H1 (cell line): ENCODE results near the gene CTDSP1. TPM values are rescaled to one million over a fixed set of nuclear protein-coding genes. Genes with fewer than 3 reads are reported as not detected.

ENCODE experiments used
- CTCF ChIA-PET: fragments of 300-600 bp; sonication (Branson Sonifier 250); formaldehyde crosslinking; loops from one replicate; lab custom pipeline; 2021; ENCODE audit not compliant: partially characterized antibody; lab: Charles Lee
- POLR2A ChIA-PET: fragments of 300-600 bp; sonication (Branson Sonifier 250); formaldehyde crosslinking; loops from one replicate; lab custom pipeline; 2021; ENCODE audit warnings: inconsistent platforms; ENCODE audit not compliant: partially characterized antibody; lab: Charles Lee
- DNase-seq, 2 experiments: peaks; one replicate each; pipeline versions ENCODE4 v3.0.0 to v3.0.0-alpha.2; 2010 to 2022; ENCODE audit warnings: low spot score in 2 of 2, low read depth in 1 of 2, mixed read lengths in 1 of 2
- FAIRE-seq: peaks from 2 replicates; lab custom pipeline; 2011; peaks lifted over from hg19 to GRCh38; lab: Jason Lieb, UNC
- H2AFZ ChIP-seq: 2 replicates; pipeline ENCODE4 v1.8.1; 2012; ENCODE audit warnings: low read length, inconsistent platforms
- H2AK5ac ChIP-seq: 2 replicates; pipeline ENCODE4 v1.6.1; 2013; ENCODE audit warnings: low read depth, low read length
- H2BK120ac ChIP-seq: replicated peaks from 2 replicates; pipeline ENCODE3; 2013; ENCODE audit warnings: low read depth, low read length, inconsistent platforms
- H2BK12ac ChIP-seq: 2 replicates; pipeline ENCODE4 v1.6.1; 2013; ENCODE audit warnings: low read depth, low read length
- H2BK15ac ChIP-seq: 2 replicates; pipeline ENCODE4 v1.6.1; 2013; ENCODE audit warnings: low read length
- H2BK20ac ChIP-seq: 2 replicates; pipeline ENCODE4 v1.6.1; 2013; ENCODE audit warnings: low read length
- H2BK5ac ChIP-seq: 2 replicates; pipeline ENCODE4 v1.6.1; 2013; ENCODE audit warnings: low read depth, low read length
- H3K14ac ChIP-seq: 2 replicates; pipeline ENCODE4 v1.6.1; 2013; ENCODE audit warnings: inconsistent platforms; ENCODE audit not compliant: insufficient read length
- H3K18ac ChIP-seq: 2 replicates; pipeline ENCODE4 v1.6.1; 2013; ENCODE audit warnings: low read length; ENCODE audit errors: extremely low read depth
- H3K23ac ChIP-seq: 2 replicates; pipeline ENCODE4 v1.6.1; 2013; ENCODE audit warnings: inconsistent platforms; ENCODE audit not compliant: insufficient read length
- H3K23me2 ChIP-seq: 2 replicates; pipeline ENCODE4 v1.6.1; 2013; ENCODE audit warnings: low read depth, low read length
- H3K27ac ChIP-seq: 2 replicates; pipeline ENCODE4 v1.6.1; 2011; ENCODE audit warnings: low read depth, low read length, inconsistent platforms
- H3K27me3 ChIP-seq, 4 experiments: replicated peaks in 1 of 4; 1 replicate in 1 of 4; 2 replicates in 3 of 4; pipeline versions ENCODE4 v1.6.1 to v1.8.1; 2011 to 2013; ENCODE audit warnings: low read length in 3 of 4, mild to moderate bottlenecking in 3 of 4, inconsistent platforms in 2 of 4, mixed read lengths in 2 of 4, moderate library complexity in 1 of 4; ENCODE audit not compliant: control insufficient read depth in 3 of 4, insufficient read depth in 3 of 4; ENCODE audit errors: extremely low read depth in 1 of 4
- H3K36me3 ChIP-seq, 4 experiments: 2 replicates each; pipeline versions ENCODE4 v1.6.1 to v1.8.1; 2011 to 2013; ENCODE audit warnings: mild to moderate bottlenecking in 4 of 4, low read length in 3 of 4, moderate library complexity in 2 of 4, control low read depth in 1 of 4, inconsistent platforms in 1 of 4; ENCODE audit not compliant: insufficient read depth in 4 of 4, control insufficient read depth in 2 of 4
- H3K4ac ChIP-seq: replicated peaks from 2 replicates; pipeline ENCODE3; 2013; ENCODE audit warnings: low read length, low read depth, mixed read lengths, inconsistent platforms; ENCODE audit not compliant: insufficient read length
- H3K4me1 ChIP-seq, 4 experiments: replicated peaks in 1 of 4; 1 replicate in 1 of 4; 2 replicates in 3 of 4; pipeline versions ENCODE4 v1.6.1 to v1.8.1; 2011 to 2013; ENCODE audit warnings: low read length in 3 of 4, inconsistent platforms in 2 of 4, mixed read lengths in 1 of 4; ENCODE audit not compliant: insufficient read depth in 4 of 4, control insufficient read depth in 3 of 4
- H3K4me2 ChIP-seq, 2 experiments: 2 replicates each; pipeline versions ENCODE4 v1.6.1 to v1.8.1; 2011 to 2013; ENCODE audit warnings: low read depth in 2 of 2, low read length in 2 of 2, control low read depth in 1 of 2, inconsistent platforms in 1 of 2, mild to moderate bottlenecking in 1 of 2; ENCODE audit not compliant: insufficient read depth in 1 of 2
- H3K4me3 ChIP-seq, 4 experiments: fragments of 200-600, 300-600 bp in 1 of 4; sonication (generic), shearing (Covaris generic), sonication (Bioruptor Twin) in 1 of 4; 2 replicates each; pipeline versions ENCODE4 v1.5.1 to v1.8.1; 2011 to 2016; ENCODE audit warnings: low read length in 4 of 4, low read depth in 3 of 4, control low read depth in 2 of 4, inconsistent platforms in 2 of 4, mild to moderate bottlenecking in 2 of 4, mixed read lengths in 1 of 4, moderate library complexity in 1 of 4; ENCODE audit not compliant: insufficient read depth in 2 of 4; ENCODE audit errors: extremely low read depth in 1 of 4
- H3K56ac ChIP-seq: replicated peaks from 2 replicates; pipeline ENCODE3; 2013; ENCODE audit warnings: low read depth, mild to moderate bottlenecking, mixed read lengths, low read length, inconsistent platforms; ENCODE audit not compliant: insufficient read length
- H3K79me1 ChIP-seq: 2 replicates; pipeline ENCODE4 v1.6.1; 2013; ENCODE audit warnings: low read depth, low read length, control low read depth
- H3K79me2 ChIP-seq, 2 experiments: 2 replicates each; pipeline versions ENCODE4 v1.6.1 to v1.8.1; 2012 to 2013; ENCODE audit warnings: low read length in 2 of 2, mild to moderate bottlenecking in 2 of 2, inconsistent platforms in 1 of 2; ENCODE audit not compliant: insufficient read depth in 2 of 2, control insufficient read depth in 1 of 2
- H3K9ac ChIP-seq, 4 experiments: replicated peaks in 1 of 4; 1 replicate in 1 of 4; 2 replicates in 3 of 4; pipeline versions ENCODE4 v1.6.1 to v1.8.1; 2011 to 2013; ENCODE audit warnings: low read depth in 3 of 4, low read length in 3 of 4, control low read depth in 2 of 4, mild to moderate bottlenecking in 2 of 4, moderate library complexity in 2 of 4, inconsistent platforms in 1 of 4; ENCODE audit errors: extremely low read depth in 1 of 4
- H3K9me3 ChIP-seq, 2 experiments: 2 replicates each; pipeline versions ENCODE4 v1.6.1 to v1.8.1; 2012 to 2013; ENCODE audit warnings: mild to moderate bottlenecking in 2 of 2, moderate library complexity in 2 of 2, control low read depth in 1 of 2, inconsistent platforms in 1 of 2, low read depth in 1 of 2, low read length in 1 of 2, mixed read lengths in 1 of 2; ENCODE audit not compliant: insufficient read depth in 2 of 2
- H4K20me1 ChIP-seq, 2 experiments: replicated peaks in 1 of 2; 2 replicates each; pipeline versions ENCODE3 to v1.8.1; 2011 to 2013; ENCODE audit warnings: inconsistent platforms in 2 of 2, low read length in 2 of 2, mild to moderate bottlenecking in 1 of 2; ENCODE audit not compliant: insufficient read depth in 2 of 2, control insufficient read depth in 1 of 2
- H4K5ac ChIP-seq: 2 replicates; pipeline ENCODE4 v1.6.1; 2013; ENCODE audit warnings: low read length, low read depth, mixed read lengths, inconsistent platforms; ENCODE audit not compliant: insufficient read length
- H4K8ac ChIP-seq: 2 replicates; pipeline ENCODE4 v1.8.0; 2013; ENCODE audit warnings: mild to moderate bottlenecking, moderate library complexity, low read length, inconsistent platforms; ENCODE audit not compliant: insufficient read depth; ENCODE audit errors: extremely low read depth
- H4K91ac ChIP-seq: replicated peaks from 2 replicates; pipeline ENCODE3; 2013; ENCODE audit warnings: low read length, mixed read lengths, inconsistent platforms; ENCODE audit not compliant: insufficient read length
- CTBP2 ChIP-seq: IDR thresholded peaks from 2 replicates; pipeline ENCODE4 v1.7.0; 2011; ENCODE audit warnings: borderline replicate concordance, mild to moderate bottlenecking, moderate library complexity, mixed read lengths, low read length; ENCODE audit not compliant: insufficient read depth, insufficient read length
- EP300 ChIP-seq, 2 experiments: IDR thresholded peaks; 1 replicate in 1 of 2; 2 replicates in 1 of 2; pipeline ENCODE4 v1.6.1; 2011 to 2012; ENCODE audit warnings: low read depth in 2 of 2, low read length in 2 of 2, mild to moderate bottlenecking in 2 of 2, borderline replicate concordance in 1 of 2, inconsistent platforms in 1 of 2, moderate library complexity in 1 of 2
- GTF2F1 ChIP-seq: IDR thresholded peaks from 2 replicates; pipeline ENCODE4 v1.6.1; 2012; ENCODE audit warnings: low read depth, low read length, improper control_type of control experiment, borderline replicate concordance
- RFX5 ChIP-seq: IDR thresholded peaks from 2 replicates; pipeline ENCODE4 v1.6.1; 2011; ENCODE audit warnings: low read depth, low read length, improper control_type of control experiment, borderline replicate concordance
- SUZ12 ChIP-seq: fragments of 200-600 bp; sonication (generic); IDR thresholded peaks from 2 replicates; pipeline ENCODE4 v1.6.1; 2012; ENCODE audit warnings: mild to moderate bottlenecking, inconsistent platforms, low read length, moderate library complexity, mixed read lengths
- WGBS, 2 experiments: shearing (Covaris generic) in 1 of 2; methylation state at CpG; one replicate each; pipeline versions ENCODE4 v1.1.6 to v1.1.7; 2013 to 2015; ENCODE audit warnings: low lambda C conversion rate in 2 of 2, mixed read lengths in 2 of 2, inconsistent platforms in 1 of 2, low coverage in 1 of 2, missing lambda C conversion rate in 1 of 2; ENCODE audit not compliant: insufficient replicate concordance in 2 of 2, insufficient coverage in 1 of 2, insufficient read length in 1 of 2; ENCODE audit errors: extremely low coverage in 1 of 2, missing lambda C conversion rate in 1 of 2; 5-methylcytosine and 5-hydroxymethylcytosine counted together
- polyA plus RNA-seq, 7 experiments: library from polyadenylated mRNA; depleted of rRNA in 3 of 7; stranded (reverse) in 5 of 7; unstranded in 2 of 7; fragments of >200 nt in 5 of 7; fragments of 200-250 nt in 2 of 7; gene quantifications; 1 replicate in 5 of 7; 2 replicates in 1 of 7; 4 replicates in 1 of 7; pipeline versions ENCODE4 v1.2.1 to v1.2.3, GENCODE V29; 2011 to 2013; ENCODE audit warnings: missing spikeins in 2 of 7, mixed read lengths in 2 of 7
- total RNA-seq: library from RNA; stranded (reverse); fragmentation: NEBNext Ultra II Directional; extraction: Animal tissue kit (Norgen Biotek cat#: 25700); gene quantifications from 2 replicates; pipeline ENCODE4 v1.2.1, GENCODE V29; 2021
- TF ChIP-seq, protein P1 (sequence below), 3 experiments: IDR thresholded peaks; 1 replicate in 2 of 3; 2 replicates in 1 of 3; pipeline versions ENCODE4 v1.5.1 to v1.6.1; 2011; ENCODE audit warnings: low read length in 3 of 3, mild to moderate bottlenecking in 3 of 3, inconsistent platforms in 2 of 3, low read depth in 1 of 3, moderate library complexity in 1 of 3; ENCODE audit not compliant: insufficient read depth in 1 of 3; ENCODE audit errors: control extremely low read depth in 1 of 3

The CTDSP1 gene
- total and polyA plus RNA-seq, 2 of the 8 experiments (the other 6 are each of a cell fraction or from before 2014, with no cell fraction given), result 20.3 to 35.2 TPM

DNA sequence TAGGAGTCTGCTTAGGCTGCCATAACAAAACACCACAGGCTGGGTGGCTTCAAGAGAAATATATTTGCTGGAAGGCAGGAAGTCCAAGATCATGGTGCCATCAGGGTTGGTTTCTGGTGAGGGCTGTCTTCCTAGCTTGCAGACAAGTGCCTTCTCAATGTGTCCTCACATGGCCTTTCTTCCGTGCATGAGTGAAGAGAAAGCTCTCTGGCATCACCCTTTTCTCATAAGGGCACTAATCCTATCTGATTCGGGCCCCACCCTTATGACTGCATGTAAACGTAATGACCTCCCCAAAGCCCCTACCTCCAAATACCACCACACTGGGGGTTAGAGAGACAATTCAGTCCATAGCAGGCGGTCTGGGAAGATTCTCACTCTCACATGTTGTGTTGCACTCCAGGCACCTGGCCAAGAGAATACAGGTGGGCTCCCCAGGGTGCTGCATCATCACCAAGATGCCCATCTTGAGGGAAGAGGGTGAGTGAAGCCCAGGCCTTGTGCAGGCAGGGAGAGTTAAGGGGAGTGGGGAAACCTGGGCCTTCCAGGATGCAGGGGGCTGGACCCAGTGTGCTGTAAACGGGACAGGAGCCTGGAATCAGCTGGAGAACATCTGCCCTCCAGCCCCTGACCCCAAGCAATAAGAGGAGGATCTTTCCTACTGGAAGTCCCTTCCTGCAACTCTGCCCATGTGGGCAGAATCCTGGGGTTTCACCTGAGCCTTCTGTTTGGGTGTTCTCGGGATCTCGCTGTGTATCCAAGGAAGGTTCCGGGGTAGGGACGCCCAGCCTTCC lies 32.9 kb upstream of the CTDSP1 start:
- no peak overlapping the region for H3K27ac ChIP-seq
- CTCF ChIA-PET, result interaction anchor here (0.8 to 2.6 kb wide), 9 partner anchors 9 to 73 kb away, joined by 3 to 12 read pairs (median 5); partner anchors contain the start of gene CATIP
- FAIRE-seq (no peak), DNase-seq (no peak)
- peak overlapping the region; percentile 49 to 71 (median 56); a peak in 7 of 8 replicates for H3K4me3 ChIP-seq
- H3K79me2 ChIP-seq, result no peaks in the 10 kb centered on the region
- no peaks in the 10 kb centered on the region for H3K27me3 ChIP-seq
- no peaks in the 10 kb centered on the region for H4K20me1 ChIP-seq
- peak overlapping the region; percentile 68; the same call in 1 of the 2 replicates for H2BK5ac ChIP-seq
- H3K4me2 ChIP-seq, result peak overlapping the region; percentile 68 to 79
- H3K18ac ChIP-seq, result 0 out of 2 replicates have a peak overlapping the region, but pooled peaks have one; percentile 34
- POLR2A ChIA-PET, result interaction anchor here (0.6 to 1.9 kb wide), 8 partner anchors 9 to 96 kb away, joined by 3 to 15 read pairs (median 4); partner anchors contain the start of genes AAMP, CATIP and PNKD
- TF ChIP-seq GTF2F1 (no peak), RFX5 (no peak), SUZ12 (no peak), CTBP2 (no peak), EP300 (IDR thresholded peaks at IDR 0.05; ENCODE audit: borderline replicate concordance in 1 of 2, low read depth in 2 of 2, low read length in 2 of 2) (no peak)
- TF ChIP-seq, protein P1, sequence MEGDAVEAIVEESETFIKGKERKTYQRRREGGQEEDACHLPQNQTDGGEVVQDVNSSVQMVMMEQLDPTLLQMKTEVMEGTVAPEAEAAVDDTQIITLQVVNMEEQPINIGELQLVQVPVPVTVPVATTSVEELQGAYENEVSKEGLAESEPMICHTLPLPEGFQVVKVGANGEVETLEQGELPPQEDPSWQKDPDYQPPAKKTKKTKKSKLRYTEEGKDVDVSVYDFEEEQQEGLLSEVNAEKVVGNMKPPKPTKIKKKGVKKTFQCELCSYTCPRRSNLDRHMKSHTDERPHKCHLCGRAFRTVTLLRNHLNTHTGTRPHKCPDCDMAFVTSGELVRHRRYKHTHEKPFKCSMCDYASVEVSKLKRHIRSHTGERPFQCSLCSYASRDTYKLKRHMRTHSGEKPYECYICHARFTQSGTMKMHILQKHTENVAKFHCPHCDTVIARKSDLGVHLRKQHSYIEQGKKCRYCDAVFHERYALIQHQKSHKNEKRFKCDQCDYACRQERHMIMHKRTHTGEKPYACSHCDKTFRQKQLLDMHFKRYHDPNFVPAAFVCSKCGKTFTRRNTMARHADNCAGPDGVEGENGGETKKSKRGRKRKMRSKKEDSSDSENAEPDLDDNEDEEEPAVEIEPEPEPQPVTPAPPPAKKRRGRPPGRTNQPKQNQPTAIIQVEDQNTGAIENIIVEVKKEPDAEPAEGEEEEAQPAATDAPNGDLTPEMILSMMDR (IDR thresholded peaks at IDR 0.05; ENCODE audit: control extremely low read depth in 1 of 3, insufficient read depth in 1 of 3, low read depth in 1 of 3, low read length in 3 of 3), result no peak
- H3K36me3 ChIP-seq, result no peaks in the 10 kb centered on the region
- H3K14ac ChIP-seq, result no peak overlapping the region
- no peak overlapping the region for H4K91ac ChIP-seq
- peaks cover 7% of the 10 kb centered on the region; the same call in 1 of the 2 replicates for H3K23me2 ChIP-seq
- H3K4ac ChIP-seq, result no peak overlapping the region
- H2BK120ac ChIP-seq, result no peak overlapping the region
- peak overlapping the region in 1 of 4 experiments; percentile 12; a peak in 1 of 7 replicates for H3K9ac ChIP-seq
- no peaks in the 10 kb centered on the region for H3K79me1 ChIP-seq
- no peak overlapping the region for H4K5ac ChIP-seq
- no peak overlapping the region for H2AFZ ChIP-seq
- no peak overlapping the region for H3K56ac ChIP-seq
- H2BK12ac ChIP-seq, result no peak overlapping the region
- H4K8ac ChIP-seq, result no peak overlapping the region
- WGBS, 2 experiments, result 72% methylated on average over 9 of the region's 9 CpGs; no CpG with 5 or more reads in 1 of the 2 experiments
- no peak overlapping the region for H3K23ac ChIP-seq
- no peak overlapping the region for H2BK20ac ChIP-seq
- no peak overlapping the region for H2BK15ac ChIP-seq
- peaks cover 0 to 3% (median 0%) of the 10 kb centered on the region in 4 experiments; a peak in 3 of 7 replicates for H3K4me1 ChIP-seq
- no peak overlapping the region for H2AK5ac ChIP-seq
- no peaks in the 10 kb centered on the region for H3K9me3 ChIP-seq
